EL (cell line): Measurements from ENCODE around the gene COL11A2.

Source experiments
- DNase-seq: peaks from one replicate; pipeline ENCODE4 v3.0.0-alpha.2; 2016

The COL11A2 gene

DNA sequence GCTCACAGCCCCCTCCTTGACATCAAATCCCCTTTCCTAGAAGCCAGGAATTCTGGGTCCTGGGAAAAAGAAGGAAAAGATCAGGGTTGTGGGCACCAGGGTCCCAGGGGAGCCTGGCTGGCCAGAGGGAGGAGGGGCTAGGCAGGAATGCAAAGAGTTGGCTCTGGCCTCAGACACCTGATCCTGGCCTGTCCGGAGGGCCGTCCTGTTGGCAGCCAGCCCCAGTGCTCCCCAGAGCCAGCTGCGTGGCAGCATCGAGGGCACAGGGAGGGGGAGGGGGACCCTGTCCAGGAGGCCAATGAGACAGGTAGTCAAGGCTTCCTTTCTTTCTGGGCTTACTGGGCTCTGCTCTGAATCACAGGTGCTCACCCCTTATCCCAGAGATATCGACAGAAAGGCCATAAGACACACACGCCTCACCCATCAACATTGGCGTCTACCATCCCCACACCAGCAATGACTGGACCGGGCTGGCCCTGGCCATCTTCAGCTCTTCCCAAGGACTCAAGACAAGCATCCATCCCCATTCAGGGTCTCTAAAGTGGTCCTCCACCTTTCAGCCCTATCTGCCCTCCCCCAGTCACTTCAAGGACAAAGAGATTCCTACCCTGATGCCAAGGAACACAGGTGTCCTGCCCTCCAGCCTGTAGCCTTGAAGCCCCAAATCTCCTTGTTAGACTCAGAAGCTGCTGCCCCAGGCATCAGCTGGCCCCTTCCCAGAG is 723 bp downstream of the COL11A2 start:
- DNase-seq = no peak

DNA sequence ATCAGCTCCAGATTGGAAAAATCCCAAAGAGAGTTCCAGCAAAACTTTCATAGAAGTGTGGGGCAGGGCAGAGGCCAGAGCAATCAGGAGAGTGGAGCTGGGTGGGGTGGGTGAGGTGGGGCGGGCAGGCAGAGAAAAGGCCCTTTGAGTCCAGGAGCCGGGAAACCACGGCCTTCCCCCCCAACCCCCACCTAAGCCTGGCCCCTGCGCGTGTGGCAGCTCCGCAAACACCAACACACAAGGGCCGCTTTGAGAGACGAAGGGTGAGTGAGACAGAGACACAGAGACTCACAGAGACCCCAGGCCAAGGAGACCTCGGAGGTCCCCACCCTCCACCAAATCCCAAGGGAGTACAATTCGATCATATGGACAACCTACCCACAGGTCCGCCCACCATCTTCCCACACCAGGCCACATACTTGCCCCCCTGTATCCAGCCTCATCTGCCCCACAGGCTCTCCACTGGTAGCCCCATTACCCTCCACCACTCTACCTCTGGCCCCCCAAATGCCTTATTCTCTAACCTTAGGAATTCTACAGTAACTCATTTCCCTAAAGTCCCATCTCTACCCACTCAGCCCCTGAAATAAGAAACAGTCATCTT is 1.7 kb downstream of the COL11A2 start:
- no peak for DNase-seq

DNA sequence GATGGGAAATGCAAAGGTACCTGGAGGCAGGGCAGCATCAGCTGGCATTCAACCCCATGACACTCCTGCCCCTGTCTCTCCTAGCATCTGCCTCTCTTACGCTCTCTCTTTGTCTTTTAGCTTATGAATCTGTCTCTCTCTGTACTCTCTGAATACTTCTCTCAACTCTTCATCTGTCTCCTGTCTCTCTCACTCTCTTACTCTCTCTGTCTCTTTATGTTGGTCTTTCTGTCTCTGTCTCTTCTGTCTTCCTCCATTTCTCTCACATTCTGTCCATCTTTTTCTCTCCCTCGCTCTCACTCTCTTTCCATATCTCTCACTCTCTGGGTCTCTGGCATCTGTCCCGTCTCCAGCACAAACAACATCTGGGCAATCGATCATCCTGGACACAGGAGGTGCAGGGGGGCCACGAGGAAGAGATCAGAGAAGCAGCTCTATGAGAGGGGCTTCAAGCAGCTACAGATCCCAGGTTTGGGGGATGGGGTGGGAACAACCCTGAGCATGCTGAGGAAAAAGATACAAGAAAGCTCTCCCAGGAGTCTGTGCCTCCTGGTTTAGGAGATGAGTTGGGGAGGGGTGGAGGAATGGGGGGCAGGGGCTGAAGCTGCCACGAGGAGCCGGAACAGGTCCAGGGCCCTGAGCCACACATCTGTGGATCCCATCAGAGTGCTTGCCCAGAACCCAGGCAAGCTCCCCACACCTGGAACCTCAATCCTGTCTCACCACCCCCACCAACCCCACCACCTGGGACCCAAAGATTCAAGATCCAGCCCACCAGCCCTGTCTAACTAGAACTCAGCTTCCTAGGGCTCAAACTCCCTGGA is 2.4 kb downstream of the COL11A2 start:
- no peak for DNase-seq

DNA sequence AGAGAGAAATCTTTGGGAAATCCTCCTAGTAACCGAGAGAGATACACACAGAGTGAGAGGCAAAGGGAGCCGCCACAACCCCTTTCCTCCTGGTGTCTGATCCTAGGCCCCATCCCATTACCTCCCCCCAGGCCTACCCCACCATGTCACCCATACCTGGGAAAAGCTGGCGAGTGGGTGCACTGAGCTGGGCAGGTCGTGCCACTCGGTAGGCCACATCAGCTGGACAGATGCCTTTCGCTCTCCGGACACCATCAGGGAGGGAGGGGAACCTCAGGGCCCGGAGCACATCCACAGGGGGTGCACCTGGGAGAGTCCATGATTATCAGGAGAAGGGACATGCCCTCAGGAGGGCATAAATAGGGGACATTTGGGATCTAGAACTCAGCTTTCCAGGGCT is 3.1 kb downstream of the COL11A2 start:
- no peak for DNase-seq

DNA sequence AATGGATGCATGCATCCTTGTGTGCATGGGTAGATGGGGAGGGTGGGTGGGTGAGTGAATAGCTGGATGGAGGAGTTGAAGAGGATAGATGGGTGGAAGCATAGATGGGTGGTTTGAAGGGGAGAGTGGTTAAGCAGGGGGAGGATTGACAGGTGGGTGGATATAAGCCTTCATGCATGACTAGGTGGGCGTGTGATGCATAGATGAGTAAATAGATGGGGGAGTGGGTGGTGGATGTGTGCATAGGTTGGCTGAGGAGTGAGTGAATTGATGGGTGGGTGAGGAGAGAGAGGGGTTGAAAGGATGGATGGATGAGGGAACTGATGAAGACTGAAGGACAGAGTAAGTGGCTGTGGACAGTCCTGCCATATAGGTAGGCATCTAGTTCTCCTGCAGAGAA is 4.5 kb downstream of the COL11A2 start:
- no peak for DNase-seq

DNA sequence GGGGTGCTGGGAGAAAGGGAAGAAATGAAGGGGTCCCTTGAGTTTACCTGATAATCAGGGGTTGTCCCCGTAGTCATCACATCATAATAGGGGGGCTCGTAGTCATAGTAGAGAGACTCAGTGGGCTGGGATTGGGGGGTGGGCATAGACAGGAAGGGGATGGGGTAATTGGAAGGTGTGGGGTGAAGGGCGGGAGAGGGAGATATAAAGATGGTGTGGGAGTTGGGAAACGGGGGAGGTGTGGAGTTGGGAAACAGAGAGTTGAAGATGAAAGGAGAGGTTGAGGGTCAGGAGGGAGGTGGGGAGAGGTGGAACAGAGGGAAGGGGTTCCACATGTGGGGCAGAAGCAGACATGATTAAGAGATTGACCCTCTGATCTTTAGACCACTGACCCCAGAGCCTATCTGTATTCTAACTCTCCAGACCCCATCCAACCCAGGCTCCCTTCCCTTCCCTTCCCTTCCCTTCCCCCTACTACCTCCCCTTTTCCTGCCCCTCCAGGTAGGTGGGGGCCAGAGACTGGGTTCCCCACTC is 6.5 kb downstream of the COL11A2 start:
- DNase-seq = no peak

DNA sequence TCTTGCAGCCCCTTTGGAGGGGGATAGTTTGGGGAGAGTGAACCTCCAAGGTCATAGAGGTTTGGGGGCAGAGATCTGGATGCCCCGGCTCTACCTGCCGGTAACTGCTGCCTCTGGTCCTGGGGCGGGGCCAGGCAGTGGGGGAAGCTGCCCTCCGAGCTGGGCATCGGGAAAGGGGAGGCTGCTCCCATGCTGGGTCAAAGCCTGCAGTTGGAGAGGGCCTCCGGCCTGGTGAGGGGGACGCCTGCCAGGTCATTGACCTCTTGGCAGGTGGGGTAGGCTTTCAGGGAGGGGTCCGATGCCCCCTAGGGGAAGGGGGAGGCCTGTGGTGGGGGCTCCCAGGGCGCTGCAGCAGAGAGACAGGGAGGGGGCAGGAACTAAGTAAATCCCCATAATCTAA is 7.1 kb downstream of the COL11A2 start:
- no peak for DNase-seq

DNA sequence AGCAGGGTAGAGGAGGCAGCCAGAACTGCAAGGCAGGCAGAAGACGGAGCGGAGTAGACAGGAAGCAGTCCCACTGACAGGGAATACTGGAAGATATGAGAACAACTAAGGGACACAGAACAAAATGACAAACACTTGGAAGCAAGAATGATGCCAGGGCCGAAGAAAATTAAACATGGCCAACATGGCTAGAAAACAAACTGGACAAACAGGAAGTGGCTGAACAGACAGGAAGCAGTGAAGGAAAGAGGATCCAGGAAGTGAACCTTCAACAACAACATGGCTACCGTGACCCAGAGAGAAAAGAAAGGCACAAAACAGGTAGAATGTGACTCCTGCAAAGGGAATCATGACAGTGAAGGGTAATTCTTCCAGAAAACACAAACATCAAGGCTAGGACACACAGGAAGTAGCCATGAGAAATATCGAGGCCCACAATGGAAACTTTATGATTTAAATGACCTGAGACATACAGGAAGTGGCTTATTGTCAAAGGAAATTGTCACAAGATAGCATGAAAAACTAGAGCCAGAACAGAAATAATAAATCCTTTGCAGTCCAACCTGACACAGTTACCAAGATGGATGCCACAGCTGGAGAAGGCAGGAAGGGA is 9.1 kb downstream of the COL11A2 start:
- DNase-seq = no peak

DNA sequence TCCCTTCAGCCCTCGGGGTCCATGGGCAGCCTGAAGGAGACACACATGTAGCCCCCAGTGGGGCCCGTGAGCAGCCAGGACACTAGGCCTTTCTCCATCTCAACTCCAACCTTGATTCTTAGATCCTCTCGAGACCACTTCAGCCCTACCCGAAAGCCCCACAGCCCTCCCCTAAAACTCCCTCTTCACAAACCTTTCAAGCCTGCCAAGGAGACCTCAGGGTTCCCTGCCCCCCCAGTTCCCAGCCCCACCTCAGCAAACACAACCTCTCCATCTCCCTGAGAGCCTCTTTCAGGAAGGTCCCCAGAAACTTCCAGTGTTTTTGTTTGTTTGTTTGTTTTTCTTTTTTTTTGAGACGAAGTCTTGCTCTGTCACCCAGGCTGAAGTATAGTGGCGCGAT is 11.1 kb downstream of the COL11A2 start:
- DNase-seq = no peak

DNA sequence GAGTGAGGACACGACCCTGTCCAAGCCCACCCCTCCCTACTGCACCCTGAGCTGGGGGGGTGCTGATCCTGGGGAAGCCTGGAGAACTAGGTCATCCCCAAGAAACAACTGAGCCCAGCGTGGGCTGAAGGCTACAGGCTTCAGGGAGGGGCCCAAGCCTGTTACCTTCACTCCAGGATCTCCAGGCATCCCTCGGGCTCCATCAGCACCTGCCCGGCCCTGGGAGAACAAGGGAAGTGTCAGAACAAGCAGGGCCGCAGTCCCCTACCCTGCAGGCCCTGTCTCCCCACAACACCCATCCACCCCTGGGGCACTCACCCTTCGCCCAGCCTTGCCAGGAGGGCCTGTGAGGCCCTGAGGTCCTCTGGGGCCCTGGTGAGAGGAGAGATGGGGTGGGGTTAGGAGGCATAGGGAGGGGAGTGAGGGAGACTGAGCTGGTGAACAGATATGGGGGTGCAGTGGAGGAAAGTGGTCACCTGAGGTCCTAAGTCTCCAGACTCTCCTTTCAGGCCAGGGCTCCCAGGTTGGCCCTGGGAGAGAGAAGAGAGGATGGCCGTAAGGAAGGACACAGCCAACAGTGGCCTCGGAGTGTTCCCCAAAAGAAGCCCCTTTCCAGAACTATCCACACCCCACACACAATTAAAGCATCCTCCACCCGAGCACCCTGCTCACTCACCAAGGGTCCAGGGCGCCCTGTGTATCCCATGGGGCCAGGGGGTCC is 13.4 kb downstream of the COL11A2 start:
- no peak for DNase-seq

DNA sequence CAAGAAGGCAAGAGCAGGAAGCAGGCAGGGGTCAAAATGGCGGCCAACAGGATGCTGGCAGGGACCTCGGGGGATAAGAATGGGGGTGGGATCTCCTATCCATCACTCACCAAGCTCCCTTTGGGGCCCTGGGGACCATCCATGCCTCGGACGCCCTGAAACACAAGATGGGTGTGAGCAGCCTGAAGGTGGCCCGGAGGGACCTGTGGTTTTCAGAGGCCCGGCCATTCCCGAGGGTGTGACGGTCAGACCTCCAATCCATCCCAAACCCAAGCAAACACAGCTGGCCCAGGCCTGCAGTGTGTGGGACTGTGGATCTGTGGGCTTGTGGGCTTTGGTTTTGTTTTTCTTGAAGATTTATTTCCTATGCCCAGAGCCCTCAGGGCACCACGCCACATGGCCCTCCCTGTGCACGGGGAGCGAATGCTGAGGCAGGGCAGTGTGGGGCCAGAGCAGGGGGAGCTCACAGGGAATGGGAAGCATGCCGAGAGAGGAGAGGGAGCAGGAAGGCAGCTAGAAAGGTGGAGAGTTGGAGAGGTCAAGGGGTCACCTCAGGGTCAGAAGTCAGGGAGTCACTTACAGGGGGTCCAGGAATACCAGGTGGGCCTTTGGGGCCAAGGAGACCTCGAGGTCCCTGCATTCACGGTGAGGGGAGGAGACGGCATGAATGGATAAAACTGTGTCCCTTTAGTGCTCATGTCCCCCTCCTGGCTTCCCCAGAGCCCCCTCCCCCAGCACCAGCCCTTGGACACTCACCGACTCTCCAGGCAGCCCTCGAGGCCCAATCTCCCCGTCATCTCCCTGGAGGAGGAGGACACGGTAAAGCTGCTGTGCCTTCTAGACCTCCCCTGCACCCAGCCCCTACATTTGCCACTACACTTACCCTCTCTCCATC is 14.5 kb downstream of the COL11A2 start:
- DNase-seq = no peak

DNA sequence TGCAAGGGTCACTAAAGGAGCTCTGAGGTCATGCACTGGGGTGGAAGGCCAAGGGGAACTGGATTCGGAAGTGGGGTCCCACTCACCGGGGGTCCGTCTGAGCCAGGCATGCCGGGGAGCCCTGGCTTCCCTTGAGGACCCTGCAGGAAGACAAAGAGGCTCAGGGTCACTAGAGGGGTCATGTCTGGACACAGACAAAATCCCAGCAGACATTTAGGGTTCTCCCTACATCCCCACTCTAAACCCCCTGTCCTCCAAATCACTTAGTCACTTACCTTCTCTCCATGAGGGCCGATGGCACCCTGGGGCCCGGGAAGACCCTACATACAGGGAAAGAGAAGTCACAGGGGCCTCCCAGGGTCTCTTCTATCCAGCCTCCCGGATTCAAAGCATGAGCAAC is 15.4 kb downstream of the COL11A2 start:
- DNase-seq = no peak

DNA sequence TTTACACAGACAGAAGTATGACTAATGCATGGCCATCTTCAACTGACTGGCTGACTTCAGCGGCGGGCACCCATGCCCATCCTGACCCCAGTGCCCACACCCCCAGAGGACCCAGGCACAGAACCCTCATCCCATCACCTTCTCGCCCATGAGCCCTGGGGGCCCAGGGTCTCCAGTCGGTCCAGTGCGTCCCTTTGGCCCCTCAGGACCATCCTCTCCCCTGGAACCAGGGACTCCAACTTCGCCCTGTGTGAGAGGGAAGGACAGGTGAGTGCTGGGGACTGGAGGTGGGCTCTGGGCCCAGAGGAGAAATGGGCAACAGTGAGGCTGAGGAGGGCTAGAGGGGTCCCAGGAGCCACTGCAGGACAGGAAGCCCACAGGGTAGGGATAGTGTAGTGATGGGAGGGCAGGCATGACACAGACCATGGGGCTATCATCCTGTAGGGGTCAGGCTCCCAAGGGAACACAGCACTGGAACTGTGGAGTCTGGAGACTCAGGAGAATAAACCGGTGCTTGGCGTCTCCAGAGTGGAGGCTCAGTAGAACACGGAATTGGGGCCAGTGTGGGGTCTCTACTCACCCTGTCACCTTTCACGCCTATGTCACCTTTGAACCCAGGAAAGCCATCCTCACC is 16.7 kb downstream of the COL11A2 start:
- DNase-seq = no peak

DNA sequence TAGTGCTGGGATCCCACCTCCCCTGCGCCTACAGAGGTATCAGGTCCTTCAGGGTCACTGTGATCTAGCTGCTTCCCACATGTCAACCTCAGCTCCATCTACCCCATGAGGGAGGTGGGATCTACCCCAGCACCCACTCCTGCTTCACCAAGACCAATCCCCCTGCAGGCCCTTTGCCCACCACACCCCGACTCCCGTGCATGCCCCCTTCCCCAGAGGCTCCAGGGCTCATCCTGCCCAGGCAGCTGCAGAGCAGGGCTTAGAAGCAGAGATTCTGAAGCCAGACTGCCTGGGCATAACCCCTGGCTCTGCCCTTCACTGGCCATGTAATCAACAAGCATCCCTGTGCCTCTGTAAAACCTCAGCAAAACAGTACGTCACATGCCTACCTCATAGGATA is 17.5 kb downstream of the COL11A2 start:
- no peak for DNase-seq

DNA sequence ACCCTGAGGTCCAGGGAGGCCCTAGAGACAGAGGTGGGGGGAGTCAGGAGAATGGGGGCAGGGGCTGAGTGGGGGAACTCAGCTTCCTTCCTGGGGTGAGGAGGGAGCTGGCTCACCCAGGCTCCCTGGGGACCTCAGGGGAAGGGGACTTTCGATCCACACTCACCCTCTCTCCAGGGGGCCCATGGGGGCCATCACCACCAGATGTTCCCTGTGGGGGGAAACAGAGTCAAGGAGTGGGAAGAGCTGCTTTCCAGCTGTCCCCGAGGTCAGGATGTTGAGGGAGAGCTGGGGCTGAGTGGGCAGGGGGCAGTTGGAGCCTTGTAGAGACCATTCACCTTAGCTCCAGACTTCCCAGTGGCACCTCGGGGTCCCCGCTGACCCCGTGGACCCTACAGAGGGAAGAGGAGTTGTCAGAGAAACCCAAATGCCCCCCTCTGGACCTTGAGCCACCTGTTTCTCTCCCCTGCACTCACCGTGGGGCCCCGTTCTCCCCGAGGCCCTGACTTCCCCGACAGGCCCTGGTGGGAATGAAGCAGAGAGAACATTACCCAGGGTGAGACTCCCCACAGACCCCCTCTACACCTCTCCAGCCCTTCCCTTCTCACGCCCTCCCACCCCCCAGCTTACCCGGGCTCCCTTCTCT is 18.6 kb downstream of the COL11A2 start:
- no peak for DNase-seq

DNA sequence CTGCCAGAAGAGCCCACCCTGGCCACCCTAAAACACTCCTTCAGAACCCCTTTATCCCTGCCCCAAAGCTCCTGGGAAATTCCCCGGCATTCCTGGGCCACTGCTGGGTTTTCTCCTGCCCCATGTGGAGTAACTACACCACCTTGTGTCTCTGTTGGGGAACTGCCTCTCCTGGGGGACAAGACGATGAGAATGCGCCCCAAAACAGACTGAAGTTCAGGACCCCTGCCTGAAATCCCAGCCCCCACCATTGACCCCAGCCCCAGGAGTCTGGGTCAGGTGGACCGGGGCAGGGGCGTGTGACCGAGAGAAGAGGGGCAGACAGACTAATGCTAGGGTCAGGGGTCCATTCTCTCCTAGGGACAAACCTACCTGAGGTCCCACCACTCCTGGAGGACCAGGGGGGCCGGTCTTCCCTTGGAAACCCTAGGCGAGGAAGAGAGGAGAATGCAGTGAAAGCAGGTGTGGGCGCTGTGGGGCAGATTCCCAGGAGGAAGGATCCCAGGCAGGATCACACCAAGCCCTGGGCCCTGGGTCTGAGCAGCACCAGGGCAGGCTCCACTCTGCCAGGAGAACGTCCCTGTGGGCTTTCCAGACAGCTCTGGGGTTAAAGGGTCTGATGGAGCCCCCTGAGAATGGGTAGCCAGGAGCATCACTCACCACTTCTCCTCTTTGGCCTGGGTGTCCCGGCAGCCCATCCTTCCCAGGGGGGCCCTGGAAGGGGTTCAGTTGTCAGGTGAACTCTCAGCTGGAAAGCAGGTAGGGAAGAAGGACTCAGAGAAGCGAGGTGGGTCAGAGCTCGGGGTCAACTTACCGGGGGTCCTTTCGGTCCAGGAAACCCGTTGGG is 19.4 kb downstream of the COL11A2 start:
- DNase-seq = peak; percentile 63

DNA sequence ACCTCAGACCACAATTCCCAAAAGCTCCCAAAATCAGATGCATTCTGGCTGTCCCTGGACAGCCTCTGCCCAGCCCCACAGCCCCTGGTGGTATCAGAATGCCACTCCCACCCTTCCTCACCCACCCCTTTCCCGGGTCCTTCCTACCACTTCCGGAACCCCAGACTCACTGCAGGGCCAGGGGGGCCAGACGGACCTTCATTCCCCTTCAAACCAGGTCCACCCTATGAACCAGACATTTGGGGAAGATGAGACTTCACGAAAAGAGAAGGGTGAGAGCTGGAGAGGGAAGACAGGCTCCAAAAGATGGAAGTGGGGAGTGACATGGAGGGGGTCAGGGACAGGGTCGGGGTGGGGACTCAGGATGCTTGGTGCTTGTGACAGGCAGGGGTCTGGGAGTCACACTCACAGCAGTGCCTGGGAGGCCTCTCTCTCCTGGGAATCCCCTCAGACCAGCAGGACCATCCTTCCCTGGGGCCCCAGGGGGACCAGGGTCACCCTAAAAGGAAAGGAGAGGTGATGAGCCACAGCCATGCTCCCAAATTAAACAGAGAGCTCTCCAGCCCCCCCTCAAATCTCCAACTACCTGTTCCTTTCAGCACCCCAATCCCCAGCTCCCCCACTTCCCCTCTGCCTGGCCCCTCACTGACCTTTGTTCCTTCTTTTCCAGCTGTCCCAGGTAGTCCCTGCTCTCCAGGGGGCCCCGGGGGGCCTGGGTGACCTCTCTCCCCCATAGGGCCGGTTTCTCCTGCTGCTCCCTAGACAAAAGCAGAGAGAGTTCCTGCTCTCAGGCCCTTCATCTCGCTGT is 20.2 kb downstream of the COL11A2 start:
- DNase-seq = no peak

DNA sequence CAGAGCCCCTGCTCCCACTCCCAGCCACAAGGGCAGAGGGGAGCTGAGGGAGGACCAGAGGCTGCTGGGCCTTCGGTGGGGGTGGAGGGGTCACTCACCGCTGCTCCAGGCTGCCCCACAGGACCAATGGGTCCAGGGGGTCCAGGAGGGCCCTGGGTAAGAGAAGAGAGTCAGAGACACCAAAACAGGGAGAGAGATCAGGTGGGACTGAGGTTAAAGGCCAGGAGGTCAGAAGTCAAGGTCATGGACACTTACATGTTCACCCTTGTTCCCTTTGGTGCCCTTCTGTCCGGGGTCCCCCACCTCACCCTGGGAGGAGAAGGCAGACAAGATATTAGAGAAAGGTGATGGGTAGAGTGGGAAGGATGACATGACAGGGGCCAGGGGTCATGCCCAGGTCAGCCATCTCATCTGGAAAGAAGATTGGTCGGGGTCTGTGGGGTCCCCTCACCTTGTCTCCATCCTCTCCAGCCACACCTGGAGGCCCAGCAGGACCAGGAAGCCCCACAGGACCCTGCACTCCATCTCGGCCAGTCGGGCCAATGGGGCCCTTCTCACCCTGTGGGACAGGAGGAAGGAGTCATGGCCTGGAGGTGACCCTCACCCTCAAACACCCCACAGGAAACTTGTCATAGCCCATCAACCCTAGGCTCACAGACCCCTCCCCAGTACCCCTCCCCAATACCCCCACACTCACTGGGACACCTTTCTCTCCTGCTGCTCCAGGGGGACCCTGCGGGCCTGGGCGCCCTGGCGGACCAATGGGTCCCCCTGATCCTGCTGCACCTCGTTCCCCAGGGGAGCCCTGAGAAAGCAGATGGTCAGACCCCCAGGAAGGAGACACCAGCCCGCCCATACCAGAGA is 21.0 kb downstream of the COL11A2 start:
- DNase-seq = no peak
